HCT116 (cell line): ENCODE results near the gene MFRP. TPM values are rescaled to one million over a fixed set of nuclear protein-coding genes. Genes with fewer than 3 reads are reported as not detected.

Experiments
- ATAC-seq: fragments of 200-7000 bp; cut with Tn5 transposase; 2 replicates; pipeline ENCODE4 v1.9.1; 2020; ENCODE audit warnings: mild to moderate bottlenecking, moderate library complexity
- BruUV-seq: library from RNA; stranded (reverse); fragments of 400-500 nt; replicated peaks from 2 replicates; lab custom pipeline; 2021; lab: Mats Ljungman, UMichigan
- CTCF ChIA-PET: fragments of 300-600 bp; sonication (Branson Sonifier 250); formaldehyde crosslinking; loops from one replicate; lab custom pipeline; 2021; ENCODE audit warnings: antibody characterized with exemption; lab: Charles Lee
- POLR2A ChIA-PET: fragments of 300-600, 350-600 bp; sonication (Branson Sonifier 250); formaldehyde crosslinking; loops from one replicate; lab custom pipeline; 2021; ENCODE audit warnings: antibody characterized with exemption; lab: Charles Lee
- RAD21 ChIA-PET, 2 experiments: fragments of 300-600 bp; sonication (Branson Sonifier 250); formaldehyde crosslinking; loops; one replicate each; lab custom pipeline; 2023; ENCODE audit warnings: low total read pairs in 2 of 2; ENCODE audit not compliant: uncharacterized antibody in 2 of 2, unreplicated experiment in 2 of 2, low non-redundant PET in 1 of 2; lab: Charles Lee
- DNase-seq: peaks from one replicate; pipeline ENCODE4 v3.0.0-alpha.2; 2010; ENCODE audit warnings: low read depth, low spot score
- H2AFZ ChIP-seq: fragments of 200-600 bp; shearing (Covaris generic), sonication (generic); 2 replicates; pipeline ENCODE4 v1.6.1; 2017; ENCODE audit warnings: low read depth, mixed run types, mixed read lengths, antibody characterized with exemption, low read length; ENCODE audit not compliant: poor library complexity, severe bottlenecking
- H3K27ac ChIP-seq: 2 replicates; pipeline ENCODE4 v1.5.1; 2012; ENCODE audit warnings: low read depth, low read length
- H3K27me3 ChIP-seq: fragments of 200-600 bp; sonication (generic); 2 replicates; pipeline ENCODE4 v1.6.1; 2016; ENCODE audit warnings: mixed run types, low read length, mixed read lengths; ENCODE audit not compliant: insufficient read depth
- H3K36me3 ChIP-seq, 2 experiments: fragments of 200-500 bp in 1 of 2; fragments of 200-600 bp in 1 of 2; sonication (Bioruptor generic) in 1 of 2; sonication (generic) in 1 of 2; 2 replicates each; pipeline versions ENCODE4 v1.5.1 to v1.6.1; 2014 to 2016; ENCODE audit warnings: low read length in 2 of 2, inconsistent platforms in 1 of 2, mixed read lengths in 1 of 2, mixed run types in 1 of 2; ENCODE audit not compliant: insufficient read depth in 2 of 2, control insufficient read depth in 1 of 2
- H3K4me1 ChIP-seq, 2 experiments: fragments of 200-600 bp in 1 of 2; sonication (generic) in 1 of 2; 2 replicates each; pipeline versions ENCODE4 v1.5.1 to v1.6.1; 2012 to 2017; ENCODE audit warnings: low read length in 2 of 2, inconsistent platforms in 1 of 2, mild to moderate bottlenecking in 1 of 2, mixed read lengths in 1 of 2, mixed run types in 1 of 2, moderate library complexity in 1 of 2; ENCODE audit not compliant: insufficient read depth in 2 of 2, control insufficient read depth in 1 of 2
- H3K4me2 ChIP-seq: fragments of 200-600 bp; sonication (generic); 2 replicates; pipeline ENCODE4 v1.6.1; 2017; ENCODE audit warnings: mixed run types, low read length, mixed read lengths
- H3K4me3 ChIP-seq, 2 experiments: fragments of 200-600 bp in 1 of 2; sonication (generic) in 1 of 2; replicated peaks in 1 of 2; 2 replicates each; pipeline ENCODE4 v1.5.1; 2011 to 2016; ENCODE audit warnings: low read length in 2 of 2, control low read depth in 1 of 2, low read depth in 1 of 2, mild to moderate bottlenecking in 1 of 2, mixed read lengths in 1 of 2, mixed run types in 1 of 2
- H3K79me2 ChIP-seq: fragments of 200-600 bp; sonication (generic); 2 replicates; pipeline ENCODE4 v1.6.1; 2017; ENCODE audit warnings: mild to moderate bottlenecking, mixed run types, low read length, moderate library complexity, mixed read lengths; ENCODE audit not compliant: insufficient read depth
- H3K9ac ChIP-seq: fragments of 200-600 bp; sonication (generic); 2 replicates; pipeline ENCODE4 v1.6.1; 2016; ENCODE audit warnings: low read length, mixed read lengths
- H3K9me2 ChIP-seq: fragments of 200-600 bp; sonication (generic), shearing (Covaris generic); 2 replicates; pipeline ENCODE4 v1.6.1; 2017; ENCODE audit warnings: mixed run types, mild to moderate bottlenecking, moderate library complexity; ENCODE audit not compliant: insufficient read depth
- H3K9me3 ChIP-seq, 2 experiments: fragments of 200-500 bp in 1 of 2; fragments of 200-600 bp in 1 of 2; sonication (Bioruptor generic) in 1 of 2; sonication (generic) in 1 of 2; 2 replicates each; pipeline ENCODE4 v1.6.1; 2014 to 2017; ENCODE audit warnings: low read length in 2 of 2, mixed read lengths in 2 of 2, inconsistent platforms in 1 of 2, low read depth in 1 of 2, mild to moderate bottlenecking in 1 of 2, mixed run types in 1 of 2, moderate library complexity in 1 of 2; ENCODE audit not compliant: control insufficient read depth in 1 of 2, insufficient read depth in 1 of 2
- H4K20me1 ChIP-seq: fragments of 200-600 bp; sonication (generic), shearing (Covaris generic); 2 replicates; pipeline ENCODE4 v1.6.1; 2017; ENCODE audit warnings: mixed run types, mild to moderate bottlenecking, moderate library complexity; ENCODE audit not compliant: insufficient read depth
- EGR1 ChIP-seq: IDR thresholded peaks from 2 replicates; pipeline ENCODE4 v1.6.1; 2012; ENCODE audit warnings: low read depth
- EZH2 ChIP-seq: fragments of 200-600 bp; sonication (generic); IDR thresholded peaks from 2 replicates; pipeline ENCODE4 v1.6.1; 2017; ENCODE audit warnings: antibody characterized with exemption, mixed run types
- POLR2AphosphoS5 ChIP-seq: IDR thresholded peaks from 2 replicates; pipeline ENCODE4 v1.6.1; 2011; ENCODE audit warnings: mild to moderate bottlenecking, low read depth, low read length, moderate library complexity
- RAD21 ChIP-seq: IDR thresholded peaks from 2 replicates; pipeline ENCODE4 v1.6.1; 2012; ENCODE audit warnings: low read depth, mild to moderate bottlenecking
- SP1 ChIP-seq: IDR thresholded peaks from 2 replicates; pipeline ENCODE4 v1.6.1; 2012; ENCODE audit warnings: low read depth
- TCF7L2 ChIP-seq: IDR thresholded peaks from 2 replicates; pipeline ENCODE4 v1.7.0; 2011; ENCODE audit warnings: borderline replicate concordance, inconsistent platforms; ENCODE audit not compliant: insufficient read depth, insufficient read length; ENCODE audit errors: extremely low read depth
- intact Hi-C: fragments of 100-400 bp; cut with micrococcal nuclease; formaldehyde crosslinking; loops from 2 replicates; pipeline ENCODE4 v1.10.0; 2022
- total RNA-seq: library from RNA; stranded (reverse); gene quantifications from one replicate; pipeline ENCODE4 v1.2.1, GENCODE V29; 2021; ENCODE audit not compliant: unreplicated experiment
- TF ChIP-seq, protein P1 (sequence below), 3 experiments: fragments of 200-600 bp in 1 of 3; sonication (generic) in 1 of 3; IDR thresholded peaks in 2 of 3; conservative IDR thresholded peaks in 1 of 3; 2 replicates each; pipeline ENCODE4 v1.5.1; 2012 to 2017; ENCODE audit warnings: low read depth in 2 of 3, low read length in 2 of 3, antibody characterized with exemption in 1 of 3, borderline replicate concordance in 1 of 3, control low read depth in 1 of 3, mild to moderate bottlenecking in 1 of 3, mixed read lengths in 1 of 3, mixed run types in 1 of 3, moderate library complexity in 1 of 3; ENCODE audit not compliant: insufficient read depth in 1 of 3

MFRP gene
- total RNA-seq, 1 experiment from 2014 or later, result not detected

DNA sequence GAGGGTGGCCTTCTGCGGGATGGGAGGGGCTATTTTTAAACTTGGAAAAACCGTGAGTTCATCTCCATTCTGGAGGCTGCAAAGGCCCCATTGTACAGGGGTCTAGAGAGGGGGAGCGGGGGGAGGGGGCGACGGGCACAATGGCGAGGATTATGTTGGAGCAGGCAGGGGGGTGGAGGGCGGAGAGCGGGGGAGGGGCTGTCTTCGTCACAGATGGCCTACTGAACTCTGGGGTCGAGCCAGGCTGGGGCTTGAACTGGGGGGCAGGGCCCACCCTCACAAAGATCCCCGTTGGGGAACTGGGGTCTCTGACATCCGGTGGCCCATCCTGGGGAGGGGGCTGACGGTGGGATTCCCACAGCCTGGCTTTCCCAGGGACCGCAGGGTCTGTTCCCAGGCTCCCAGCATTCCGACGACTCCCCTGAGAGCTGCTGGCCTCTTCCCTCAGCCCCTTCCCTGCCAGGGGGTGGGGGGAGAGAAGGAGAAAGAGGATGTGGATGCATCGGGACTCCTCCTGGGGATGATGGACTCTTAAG lies 26.2 kb downstream of the MFRP start:
- no TSS peak for BruUV-seq
- H3K9ac ChIP-seq, result no peak overlapping the region
- intact Hi-C loops, result loop anchor here (5.0 kb wide), 1 partner anchor 218 kb away; the partner anchor contains the start of gene DPAGT1
- no peak overlapping the region for H3K27ac ChIP-seq
- peaks cover 12 to 40% of the 10 kb centered on the region in 2 experiments for H3K4me1 ChIP-seq
- H3K4me3 ChIP-seq, result no peak overlapping the region
- H4K20me1 ChIP-seq, result no peaks in the 10 kb centered on the region
- no peak for DNase-seq
- H3K9me3 ChIP-seq, result no peaks in the 10 kb centered on the region
- TF ChIP-seq POLR2AphosphoS5, result no peak
- no peak for TF ChIP-seq SP1
- no peak for TF ChIP-seq EZH2
- no peak for TF ChIP-seq EGR1
- TF ChIP-seq, protein P1, sequence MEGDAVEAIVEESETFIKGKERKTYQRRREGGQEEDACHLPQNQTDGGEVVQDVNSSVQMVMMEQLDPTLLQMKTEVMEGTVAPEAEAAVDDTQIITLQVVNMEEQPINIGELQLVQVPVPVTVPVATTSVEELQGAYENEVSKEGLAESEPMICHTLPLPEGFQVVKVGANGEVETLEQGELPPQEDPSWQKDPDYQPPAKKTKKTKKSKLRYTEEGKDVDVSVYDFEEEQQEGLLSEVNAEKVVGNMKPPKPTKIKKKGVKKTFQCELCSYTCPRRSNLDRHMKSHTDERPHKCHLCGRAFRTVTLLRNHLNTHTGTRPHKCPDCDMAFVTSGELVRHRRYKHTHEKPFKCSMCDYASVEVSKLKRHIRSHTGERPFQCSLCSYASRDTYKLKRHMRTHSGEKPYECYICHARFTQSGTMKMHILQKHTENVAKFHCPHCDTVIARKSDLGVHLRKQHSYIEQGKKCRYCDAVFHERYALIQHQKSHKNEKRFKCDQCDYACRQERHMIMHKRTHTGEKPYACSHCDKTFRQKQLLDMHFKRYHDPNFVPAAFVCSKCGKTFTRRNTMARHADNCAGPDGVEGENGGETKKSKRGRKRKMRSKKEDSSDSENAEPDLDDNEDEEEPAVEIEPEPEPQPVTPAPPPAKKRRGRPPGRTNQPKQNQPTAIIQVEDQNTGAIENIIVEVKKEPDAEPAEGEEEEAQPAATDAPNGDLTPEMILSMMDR (IDR thresholded peaks at IDR 0.05 in 2 of 3, conservative IDR thresholded peaks at IDR 0.05 in 1 of 3; ENCODE audit: borderline replicate concordance in 1 of 3, insufficient read depth in 1 of 3, low read depth in 2 of 3, low read length in 2 of 3), result no peak
- TF ChIP-seq TCF7L2, result no peak
- no peak for TF ChIP-seq RAD21
- CTCF ChIA-PET, result no interaction called here
- ATAC-seq, result no peak
- H3K79me2 ChIP-seq, result no peaks in the 10 kb centered on the region; the same call in 1 of the 2 replicates
- no peaks in the 10 kb centered on the region for H3K9me2 ChIP-seq
- no peaks in the 10 kb centered on the region for H3K36me3 ChIP-seq
- no peak overlapping the region for H2AFZ ChIP-seq
- RAD21 ChIA-PET, result no interaction called here
- POLR2A ChIA-PET, result no interaction called here
- no peaks in the 10 kb centered on the region for H3K27me3 ChIP-seq
- H3K4me2 ChIP-seq, result no peak overlapping the region
